Hematopoietic multipotent progenitor cell treated with erythropoietin and hydrocortisone succinate and interleukin-3 and kit ligand, for 4 days (in vitro differentiated cells): ENCODE measurements around the gene SAMM50.

Source experiments
- DNase-seq: peaks from one replicate; pipeline ENCODE4 v3.0.0-alpha.2; 2015

SAMM50 gene

DNA sequence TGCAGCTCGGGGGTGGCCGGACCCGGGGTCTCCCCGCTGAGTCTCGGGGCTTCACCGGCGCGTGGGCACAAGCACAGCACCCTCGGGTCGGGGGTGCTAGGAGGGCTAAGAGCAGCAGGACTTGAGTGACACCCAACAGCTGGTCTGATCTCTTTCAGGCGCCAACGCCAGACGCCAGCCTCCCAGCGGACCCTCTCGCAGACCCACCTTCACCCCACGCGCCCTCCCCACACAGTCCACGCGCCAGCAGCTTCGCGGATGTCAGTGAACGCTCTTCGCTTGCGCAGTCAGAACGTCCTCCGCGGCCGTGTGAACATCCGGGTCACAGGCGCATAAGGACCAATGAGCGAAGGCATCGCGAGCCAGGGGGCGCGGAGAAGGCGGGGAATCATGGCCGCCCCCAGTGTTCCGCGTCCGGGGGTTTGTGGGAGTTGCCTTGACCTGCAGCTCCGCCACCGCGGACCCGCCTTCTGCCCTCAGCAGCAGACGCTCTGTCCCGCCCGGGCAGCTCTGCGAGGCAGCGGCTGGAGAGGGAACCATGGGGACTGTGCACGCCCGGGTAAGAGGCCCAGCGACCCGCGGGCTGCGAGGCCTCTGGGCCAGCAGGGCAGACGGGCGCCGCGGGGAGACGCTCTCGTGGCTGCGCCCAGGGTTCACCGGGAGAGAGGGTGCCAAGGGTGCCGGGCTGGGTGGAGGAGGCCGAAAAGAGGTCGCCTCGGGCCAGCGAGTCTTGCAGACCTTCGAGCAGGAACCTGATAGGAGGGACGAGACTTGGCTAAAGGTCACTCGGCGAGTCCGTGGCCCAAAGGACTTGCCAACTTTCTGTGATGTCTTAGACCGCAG, at the start of gene SAMM50:
TSS of gene SAMM50 (plus strand) at position 403 of the 843 bp plus-strand sequence. CDS start at position 539, 136 bp downstream.
- DNase-seq, result peak; percentile 98

DNA sequence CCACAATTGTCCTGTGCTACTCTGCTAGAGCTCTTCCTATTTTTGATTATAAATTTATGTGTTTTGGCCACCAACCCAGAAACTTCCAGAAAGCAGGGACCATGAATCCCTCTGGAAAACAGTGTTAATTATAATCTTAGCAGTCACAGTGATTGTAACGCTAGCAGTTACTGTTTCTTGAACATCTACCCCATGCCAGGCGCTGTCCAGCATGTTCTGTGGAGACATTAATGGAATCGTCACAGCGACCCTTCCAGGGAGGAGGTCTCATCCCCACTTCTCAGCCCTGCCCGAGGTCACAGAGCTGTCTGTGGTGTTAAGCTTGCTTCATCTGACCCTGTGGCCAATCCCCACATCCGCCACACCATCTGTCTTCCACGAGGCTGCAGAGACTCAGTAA, 49.6 kb upstream of the SAMM50 start:
- no peak for DNase-seq

DNA sequence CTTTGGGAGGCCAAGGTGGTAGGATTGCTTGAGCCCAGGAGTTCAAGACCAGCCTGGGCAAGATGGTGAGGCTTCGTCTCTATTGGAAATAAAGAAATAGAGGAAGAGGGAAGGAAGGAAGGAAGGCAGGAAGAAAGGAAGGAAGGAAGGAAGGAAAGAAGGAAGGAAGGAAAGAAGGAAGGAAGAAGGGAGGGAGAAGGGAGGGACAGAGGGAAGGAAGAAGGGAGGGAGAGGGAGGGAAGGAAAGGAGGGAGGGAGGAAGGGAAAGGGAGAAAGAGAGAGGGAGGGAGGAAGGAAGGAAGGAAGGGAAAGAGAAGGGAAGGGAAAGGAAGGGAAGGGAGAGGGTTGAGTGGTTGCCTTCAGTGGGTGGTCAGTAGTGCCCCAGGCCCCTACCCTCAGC, 45.5 kb upstream of the SAMM50 start:
- no peak for DNase-seq

DNA sequence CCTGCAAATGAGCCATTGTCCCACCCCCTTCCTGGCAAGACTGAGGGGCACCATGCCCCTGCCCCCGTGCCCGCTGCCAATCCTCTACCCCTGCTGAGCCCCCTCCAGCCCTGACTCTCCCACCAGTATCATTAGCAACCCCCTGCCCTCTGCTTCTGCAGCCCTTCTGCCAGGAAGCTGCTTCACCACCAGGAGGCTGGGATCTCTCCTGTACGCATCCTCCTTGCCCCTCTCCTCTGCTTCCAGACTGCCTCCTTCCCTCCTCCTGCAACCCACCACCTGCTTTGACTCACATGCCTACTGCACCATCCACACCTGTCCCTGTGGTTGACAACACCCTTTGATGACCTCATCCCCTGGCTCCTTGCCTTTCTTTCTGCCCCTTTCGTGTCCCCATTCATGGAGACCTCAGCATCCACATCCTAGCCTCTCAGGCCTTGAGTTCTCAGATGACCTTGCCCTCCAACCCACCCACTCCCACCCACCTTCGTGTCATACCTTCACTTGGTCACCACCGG, 45.0 kb upstream of the SAMM50 start:
- DNase-seq, result no peak

DNA sequence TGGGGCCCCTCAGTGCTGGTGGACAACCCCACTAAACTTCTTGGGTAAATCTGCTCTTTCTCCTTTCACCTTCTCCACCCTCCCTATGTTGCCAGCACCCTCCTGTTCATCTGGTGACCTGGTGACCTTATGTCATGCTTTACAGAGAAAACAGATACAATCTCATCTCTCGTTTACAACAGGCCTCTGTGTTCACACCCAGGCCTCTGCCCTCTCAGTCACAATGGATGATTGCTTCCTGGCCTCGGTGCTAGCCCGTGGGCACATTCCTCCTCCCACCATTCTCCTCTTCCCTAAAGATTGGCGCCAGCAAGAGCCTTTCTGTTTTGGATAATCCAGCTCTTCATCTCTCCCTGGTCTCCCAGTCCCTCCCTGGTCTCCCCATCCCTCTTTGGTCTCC, 43.9 kb upstream of the SAMM50 start:
- DNase-seq, result no peak

DNA sequence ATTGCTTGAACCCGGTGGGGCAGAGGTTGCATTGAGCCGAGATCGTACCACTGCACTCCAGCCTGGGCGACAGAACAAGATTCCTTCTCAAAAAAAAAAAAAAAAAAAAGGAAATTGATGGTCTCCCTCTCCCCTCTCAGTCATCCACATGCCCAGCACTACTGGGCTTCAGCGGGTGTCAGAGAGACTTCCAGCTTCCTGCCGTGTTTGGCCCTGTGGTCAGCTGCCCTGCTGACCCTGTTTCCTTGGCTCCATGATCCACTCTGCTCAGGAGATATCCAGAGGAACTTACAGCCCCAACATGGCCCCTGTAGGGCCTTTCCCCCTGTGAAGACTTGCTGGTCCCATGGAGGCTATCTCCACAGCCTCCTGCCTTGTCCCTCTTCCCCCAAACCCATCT, 37.7 kb upstream of the SAMM50 start:
- no peak for DNase-seq

DNA sequence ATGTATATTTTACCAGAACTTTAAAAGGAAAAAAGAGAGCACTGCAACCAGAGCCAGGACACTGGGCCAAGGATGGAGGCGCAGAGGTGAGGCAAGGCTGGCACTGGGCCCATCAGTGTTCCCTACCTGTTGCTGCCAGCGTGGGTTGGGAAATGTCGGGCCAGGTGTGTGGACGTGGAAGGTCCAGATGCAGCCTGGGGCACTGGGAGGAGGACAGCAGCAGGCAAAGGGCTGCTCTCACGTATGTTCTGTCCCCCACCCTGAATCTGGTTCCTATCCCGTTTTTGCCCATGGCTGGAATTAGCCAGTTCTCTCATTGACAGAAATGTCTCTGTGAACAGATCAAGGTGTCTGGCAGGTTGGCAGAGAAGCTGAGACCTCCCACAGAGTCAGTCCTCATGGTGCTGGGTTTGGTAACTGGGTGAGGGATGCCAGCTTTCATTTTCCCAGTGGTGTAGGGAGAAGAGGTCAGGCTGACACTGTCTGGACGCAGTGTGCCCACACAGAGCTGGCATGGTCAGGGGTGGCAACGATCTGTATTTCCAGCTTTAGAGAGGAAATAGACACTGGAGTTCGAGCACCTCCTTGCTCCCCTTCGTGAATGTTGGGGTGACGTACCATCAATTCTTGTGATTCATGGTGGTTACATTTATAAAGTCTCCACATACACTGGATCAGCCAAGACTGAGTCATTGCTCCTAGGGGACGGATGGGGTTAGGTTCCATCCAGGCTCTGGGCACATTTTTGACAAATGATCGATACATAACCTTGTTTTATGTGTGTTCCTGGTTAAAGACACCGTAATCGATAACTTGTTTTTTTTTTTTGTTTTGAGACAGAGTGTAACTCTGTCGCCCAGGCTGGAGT, 35.9 kb upstream of the SAMM50 start:
- no peak for DNase-seq

DNA sequence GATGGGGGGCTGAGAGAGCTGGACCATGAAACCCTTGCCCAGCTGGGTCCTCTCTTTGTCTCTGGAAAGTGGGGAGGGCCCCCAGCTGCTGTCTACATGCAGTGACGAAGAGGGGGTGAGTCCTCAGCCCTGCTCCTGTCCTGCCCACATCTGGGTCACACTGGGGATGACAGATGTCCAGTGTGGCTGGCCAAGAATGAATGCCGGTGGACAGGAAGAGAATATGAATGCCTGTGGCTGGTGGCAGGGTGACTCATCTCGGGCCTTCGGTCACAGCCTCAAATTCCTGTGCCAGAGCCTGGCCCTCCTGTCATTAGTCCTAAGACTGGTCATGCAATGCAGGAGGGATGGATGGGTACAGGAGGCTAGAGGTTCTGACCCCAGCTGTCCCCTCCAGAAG, 33.9 kb upstream of the SAMM50 start:
- DNase-seq, result no peak

DNA sequence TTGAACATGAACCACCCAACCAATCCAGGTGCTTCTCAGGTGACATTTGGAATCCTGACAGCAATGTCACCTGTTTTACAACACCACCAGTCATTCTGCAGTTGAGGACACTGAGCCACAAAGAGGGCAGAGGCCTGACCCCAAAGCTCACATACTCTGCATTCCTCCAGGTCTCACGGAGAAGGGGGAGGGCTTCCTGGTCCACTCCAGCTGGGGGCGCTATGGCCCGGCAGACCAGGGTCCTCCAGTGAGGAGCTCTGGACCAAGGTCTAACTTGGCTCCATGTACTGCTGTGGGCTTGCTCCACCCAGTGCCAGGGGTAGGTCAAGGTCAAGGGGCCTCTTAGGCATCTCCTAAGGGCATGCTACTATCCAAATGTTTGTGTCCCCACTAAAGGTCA, 33.1 kb upstream of the SAMM50 start:
- no peak for DNase-seq

DNA sequence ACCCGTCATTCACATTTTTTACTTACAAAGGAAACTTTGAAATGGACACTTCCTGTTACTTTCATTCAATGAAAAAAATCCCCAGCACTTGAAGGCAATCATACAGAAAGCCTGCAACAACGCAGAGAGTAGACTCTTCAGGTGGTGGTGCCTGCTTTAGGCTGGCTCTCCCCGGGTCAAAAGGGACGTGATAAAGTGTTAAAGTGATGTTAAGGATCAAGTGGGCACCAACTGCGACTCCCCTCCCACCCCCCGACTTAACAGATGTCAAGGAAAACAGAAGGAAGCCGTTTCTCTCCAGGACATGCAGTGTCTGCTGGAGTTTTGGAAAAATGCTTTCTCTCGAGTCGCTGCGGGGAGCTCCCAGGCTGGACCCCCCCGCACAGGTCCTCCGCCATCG, 32.1 kb upstream of the SAMM50 start:
- peak; percentile 52 for DNase-seq

DNA sequence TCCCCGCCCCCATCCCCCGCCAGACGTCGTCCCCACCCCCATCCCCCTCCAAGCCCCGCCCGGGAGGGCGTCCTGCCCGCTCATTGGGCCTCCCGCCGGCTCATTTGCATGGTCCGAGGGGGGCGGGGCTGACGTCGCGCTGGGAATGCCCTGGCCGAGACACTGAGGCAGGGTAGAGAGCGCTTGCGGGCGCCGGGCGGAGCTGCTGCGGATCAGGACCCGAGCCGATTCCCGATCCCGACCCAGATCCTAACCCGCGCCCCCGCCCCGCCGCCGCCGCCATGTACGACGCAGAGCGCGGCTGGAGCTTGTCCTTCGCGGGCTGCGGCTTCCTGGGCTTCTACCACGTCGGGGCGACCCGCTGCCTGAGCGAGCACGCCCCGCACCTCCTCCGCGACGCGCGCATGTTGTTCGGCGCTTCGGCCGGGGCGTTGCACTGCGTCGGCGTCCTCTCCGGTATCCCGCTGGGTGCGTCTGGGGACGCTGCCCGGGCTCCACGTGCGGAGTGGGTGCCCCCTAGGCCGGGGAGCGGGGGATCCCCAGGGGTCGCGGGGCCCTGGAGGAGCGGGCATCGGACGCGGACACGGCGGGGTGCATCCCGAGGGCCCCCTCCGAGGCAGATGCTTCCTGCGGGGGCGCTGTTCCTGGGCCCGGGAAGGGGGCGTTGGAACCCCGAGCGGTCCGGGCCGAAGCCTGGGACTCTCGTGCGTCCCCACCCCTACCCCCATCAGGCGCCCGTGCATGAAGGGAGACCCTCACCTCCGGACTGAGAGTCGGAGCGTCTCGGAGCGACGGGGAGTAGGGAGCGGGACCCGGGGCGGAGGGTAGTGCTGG, 31.4 kb upstream of the SAMM50 start, which contains the start of gene PNPLA3:
TSS of gene PNPLA3 (plus strand) at position 175 of the 834 bp plus-strand sequence. CDS start at position 282, 107 bp downstream.
- peak; percentile 91 for DNase-seq

DNA sequence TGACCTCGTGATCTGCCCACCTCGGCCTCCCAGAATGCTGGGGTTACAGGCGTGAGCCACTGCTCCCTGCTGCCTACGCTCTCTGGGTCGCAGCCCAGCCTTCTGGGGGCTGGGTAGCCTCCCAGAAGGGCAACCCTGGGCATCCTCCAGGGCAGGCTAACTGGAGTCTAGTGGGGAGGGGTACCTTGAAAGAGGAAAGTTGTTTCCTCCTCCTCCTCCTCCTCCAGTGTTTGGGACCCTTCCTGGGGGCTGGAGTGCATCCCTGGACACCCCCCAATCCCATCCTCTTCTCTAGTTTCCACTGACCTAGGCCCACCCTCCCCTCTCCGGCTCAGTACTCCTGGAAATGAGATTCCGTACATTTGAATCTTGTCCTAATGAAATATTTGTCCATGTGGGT, 30.4 kb upstream of the SAMM50 start:
- DNase-seq, result no peak

DNA sequence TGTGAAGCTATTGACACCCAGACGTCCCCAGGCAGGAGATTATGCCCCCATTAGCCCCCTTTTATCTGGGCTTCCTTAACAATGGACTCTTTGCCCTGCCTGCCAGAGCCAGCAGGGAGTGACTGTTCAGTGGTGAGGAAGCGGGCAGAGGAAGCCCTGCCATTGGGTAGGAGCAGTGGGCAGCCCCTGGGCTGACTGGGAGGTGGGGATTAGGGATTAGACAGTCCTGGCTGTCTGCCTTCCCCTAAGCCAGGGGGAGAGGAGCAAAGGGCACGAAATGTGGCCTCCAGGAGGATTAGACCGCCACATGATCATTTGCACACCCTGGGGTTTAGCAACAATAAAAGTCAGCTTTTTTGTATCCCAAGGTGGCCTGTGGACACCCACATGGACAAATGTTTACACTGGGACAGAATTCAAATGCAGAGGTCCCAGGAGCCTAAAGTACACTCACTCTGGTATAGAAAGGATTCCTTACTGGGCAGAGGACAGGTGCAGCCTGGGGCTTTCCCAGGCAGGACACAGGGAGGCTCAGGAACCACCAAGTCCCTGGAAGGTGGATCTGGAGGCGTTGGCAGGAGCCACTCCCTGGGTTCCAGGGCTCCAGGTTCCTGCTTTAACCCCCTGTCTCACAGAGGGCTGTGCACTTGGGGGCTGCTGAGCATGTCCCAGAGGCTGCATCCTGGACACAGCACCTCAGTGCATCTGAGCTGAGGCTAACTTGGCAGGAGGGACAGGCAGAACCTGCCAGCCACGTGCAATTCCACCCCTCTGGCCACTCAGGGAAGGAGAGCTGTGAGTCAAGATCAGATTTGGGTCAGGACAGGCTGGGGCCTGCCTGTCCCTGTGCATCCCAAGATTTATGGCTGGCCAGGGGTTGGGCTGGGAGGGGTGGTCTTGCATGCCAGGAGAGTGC, 29.6 kb upstream of the SAMM50 start:
- DNase-seq, result no peak

DNA sequence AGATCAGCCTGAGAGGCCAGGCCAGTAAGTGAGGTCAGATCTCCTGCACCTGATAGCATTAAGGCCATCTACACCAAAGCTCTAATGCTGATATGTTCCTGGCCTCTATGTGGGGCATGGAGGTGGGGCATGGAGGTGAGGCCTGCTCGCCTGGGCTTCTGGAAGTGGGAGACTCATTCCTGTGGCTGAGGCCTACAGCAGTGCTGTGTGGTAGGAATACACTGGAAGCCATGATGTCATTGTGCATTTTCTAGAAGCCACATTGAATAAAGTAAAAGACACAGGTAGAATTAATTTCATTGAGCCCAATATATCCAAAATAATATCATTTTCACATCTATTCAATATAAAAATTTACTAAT, 28.9 kb upstream of the SAMM50 start:
- DNase-seq, result no peak

DNA sequence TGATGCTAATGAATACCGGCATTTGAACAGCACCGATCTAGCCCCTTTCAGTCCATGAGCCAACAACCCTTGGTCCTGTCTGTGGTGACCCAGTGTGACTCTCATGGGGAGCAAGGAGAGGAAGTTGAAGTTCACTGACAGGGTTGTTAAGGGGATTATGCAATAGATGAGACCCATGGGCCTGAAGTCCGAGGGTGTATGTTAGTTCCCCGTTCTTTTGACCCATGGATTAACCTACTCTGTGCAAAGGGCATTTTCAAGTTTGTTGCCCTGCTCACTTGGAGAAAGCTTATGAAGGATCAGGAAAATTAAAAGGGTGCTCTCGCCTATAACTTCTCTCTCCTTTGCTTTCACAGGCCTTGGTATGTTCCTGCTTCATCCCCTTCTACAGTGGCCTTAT, 26.8 kb upstream of the SAMM50 start:
- peak; percentile 57 for DNase-seq

DNA sequence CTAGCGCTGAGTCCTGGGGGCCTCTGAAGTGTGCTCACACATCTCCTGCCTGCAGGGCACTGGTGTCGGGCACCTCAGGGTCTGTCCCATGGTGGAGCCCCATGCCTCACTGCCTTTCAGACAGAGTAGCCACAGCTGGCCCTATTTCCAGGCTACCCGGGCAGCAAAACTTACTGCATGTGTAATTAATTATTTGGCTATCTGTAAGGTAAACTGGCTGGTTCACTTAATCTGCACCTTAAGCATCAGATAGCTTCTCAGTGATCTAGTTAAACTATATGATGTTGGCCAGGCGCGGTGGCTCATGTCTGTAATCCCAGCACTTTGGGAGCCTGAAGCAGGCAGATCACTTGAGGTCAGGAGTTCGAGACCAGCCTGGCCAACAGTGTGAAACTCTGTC, 26.3 kb upstream of the SAMM50 start:
- DNase-seq, result no peak

DNA sequence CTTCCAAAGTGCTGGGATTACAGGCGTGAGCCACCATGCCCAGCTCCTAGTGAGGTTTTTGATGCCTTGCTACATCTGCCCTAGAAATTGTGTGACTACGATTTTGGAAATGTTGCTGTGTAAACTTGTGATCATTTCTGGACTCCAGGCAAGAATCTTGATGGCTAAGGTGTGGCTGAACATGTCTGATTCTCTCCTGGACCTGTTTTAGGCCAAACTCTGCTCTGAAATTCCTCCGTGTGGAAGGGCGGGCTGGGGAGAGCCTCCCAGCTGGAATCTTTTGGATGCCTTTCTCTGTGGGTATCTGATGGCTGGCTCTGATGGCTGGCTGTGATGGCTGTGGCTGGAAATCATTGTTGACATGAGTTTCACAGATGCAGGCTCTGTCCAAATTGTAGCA, 23.5 kb upstream of the SAMM50 start:
- no peak for DNase-seq

DNA sequence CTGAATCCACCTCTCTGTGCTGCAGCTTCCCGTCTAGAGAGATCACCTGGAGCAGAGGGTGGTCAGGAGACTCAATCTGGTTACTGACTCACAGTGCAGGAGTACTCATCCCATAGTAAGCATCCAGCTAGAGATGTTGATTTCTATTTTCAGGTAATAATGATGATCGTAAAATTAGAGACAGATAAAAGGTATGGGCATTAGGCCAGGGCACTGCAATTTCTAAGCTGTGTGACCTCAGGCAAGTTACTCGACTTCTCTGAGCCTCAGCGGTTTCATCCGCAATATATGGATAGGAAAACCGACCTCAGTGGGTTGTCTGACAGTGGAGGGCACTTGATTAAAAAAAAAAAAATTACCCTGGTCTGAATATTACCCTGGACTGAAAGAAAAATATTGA, 13.8 kb upstream of the SAMM50 start:
- no peak for DNase-seq

DNA sequence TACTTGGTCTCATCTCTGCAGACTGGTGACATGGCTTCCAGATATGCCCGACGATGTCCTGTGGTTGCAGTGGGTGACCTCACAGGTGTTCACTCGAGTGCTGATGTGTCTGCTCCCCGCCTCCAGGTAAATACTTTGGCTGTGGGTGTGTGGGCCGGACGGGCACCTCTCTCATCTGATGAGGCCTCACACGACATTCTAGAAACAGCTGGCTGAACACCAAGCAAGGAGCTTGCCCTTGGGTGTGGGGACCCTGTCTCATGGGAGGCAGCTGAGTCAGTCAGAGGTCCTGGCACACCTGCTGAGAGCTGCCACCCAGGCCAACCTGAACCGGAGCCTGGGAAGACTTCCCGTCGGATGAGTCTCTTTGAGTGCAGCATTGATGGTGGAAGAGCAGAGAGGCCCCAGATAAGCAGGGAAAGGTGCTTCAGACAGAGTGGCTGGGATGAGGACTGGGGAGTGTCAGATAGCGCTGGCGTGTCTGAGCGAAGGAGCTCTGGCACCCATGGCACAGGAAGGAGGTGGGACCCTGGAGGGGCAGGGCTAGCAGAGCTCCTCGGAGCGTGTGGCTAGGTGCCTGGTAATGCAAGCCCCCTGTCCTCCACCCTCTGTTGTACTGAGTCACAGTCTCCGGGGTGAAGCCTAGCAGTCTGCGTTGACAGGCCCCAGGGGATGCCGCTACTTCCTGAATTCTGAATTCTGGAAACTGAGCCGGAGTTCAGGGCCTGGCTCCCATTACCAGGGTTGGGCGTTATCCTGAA, 10.4 kb upstream of the SAMM50 start:
- DNase-seq, result no peak

DNA sequence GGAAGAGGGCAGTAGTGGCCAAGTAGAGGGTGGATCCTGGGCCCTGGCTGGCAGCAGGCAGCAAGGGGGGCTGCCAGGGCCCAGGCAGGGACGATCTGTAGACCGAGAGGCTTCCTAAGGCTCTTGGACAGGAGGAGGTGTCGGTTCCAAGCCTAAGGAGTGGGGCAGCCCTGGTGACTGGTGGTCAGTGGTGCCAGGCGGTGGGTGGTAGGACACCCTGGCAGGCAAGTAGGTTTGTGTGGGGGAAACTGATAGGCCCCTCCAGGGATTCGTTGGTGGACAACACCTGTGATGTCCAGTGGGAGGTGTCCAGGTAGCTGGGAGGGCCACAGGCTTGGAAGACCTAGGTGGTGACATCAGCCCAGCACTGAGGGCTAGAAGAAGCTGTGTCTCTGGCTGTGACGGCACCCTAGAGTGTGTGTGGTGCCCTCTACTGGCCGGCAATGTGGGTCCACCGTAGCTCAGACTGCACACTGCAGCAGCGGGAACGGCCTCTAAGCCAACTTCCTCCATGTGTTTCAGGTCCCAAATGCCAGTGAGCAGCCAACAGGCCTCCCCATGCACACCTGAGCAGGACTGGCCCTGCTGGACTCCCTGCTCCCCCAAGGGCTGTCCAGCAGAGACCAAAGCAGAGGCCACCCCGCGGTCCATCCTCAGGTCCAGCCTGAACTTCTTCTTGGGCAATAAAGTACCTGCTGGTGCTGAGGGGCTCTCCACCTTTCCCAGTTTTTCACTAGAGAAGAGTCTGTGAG, 9.4 kb upstream of the SAMM50 start:
- DNase-seq, result peak; percentile 91
